Measurements from ENCODE around the gene LZTS2.
A peak's percentile ranks its signal among the peaks of the same experiment; 100 is the strongest.

LZTS2 gene

DNA sequence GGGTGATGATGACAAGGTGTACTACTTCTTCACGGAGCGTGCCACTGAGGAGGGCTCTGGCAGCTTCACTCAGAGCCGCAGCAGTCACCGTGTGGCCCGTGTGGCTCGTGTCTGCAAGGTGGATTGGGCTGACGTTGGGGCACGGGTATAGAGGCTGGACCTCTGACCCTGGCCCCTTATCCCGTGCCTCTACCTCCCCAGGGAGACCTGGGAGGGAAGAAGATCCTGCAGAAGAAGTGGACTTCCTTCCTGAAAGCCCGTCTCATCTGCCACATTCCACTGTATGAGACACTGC is 20.8 kb upstream of the LZTS2 start:
- DNase-seq = no peak

DNA sequence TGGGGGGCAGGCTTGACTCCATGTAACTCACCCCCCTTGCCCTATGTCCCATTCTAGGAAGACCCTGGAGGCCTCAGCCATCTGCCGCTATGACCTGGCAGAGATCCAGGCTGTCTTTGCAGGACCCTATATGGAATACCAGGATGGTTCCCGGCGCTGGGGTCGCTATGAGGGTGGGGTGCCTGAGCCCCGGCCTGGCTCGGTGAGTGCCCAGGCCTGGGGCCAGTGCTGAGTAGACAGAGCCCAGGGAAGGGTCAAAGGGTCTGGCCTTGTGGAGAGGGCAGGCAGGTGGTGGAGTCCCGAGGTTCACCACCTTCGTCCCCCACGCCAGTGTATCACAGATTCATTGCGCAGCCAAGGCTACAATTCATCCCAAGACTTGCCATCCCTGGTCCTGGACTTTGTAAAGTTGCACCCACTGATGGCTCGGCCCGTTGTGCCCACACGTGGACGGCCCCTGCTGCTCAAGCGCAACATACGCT is 19.8 kb upstream of the LZTS2 start:
- DNase-seq = no peak

DNA sequence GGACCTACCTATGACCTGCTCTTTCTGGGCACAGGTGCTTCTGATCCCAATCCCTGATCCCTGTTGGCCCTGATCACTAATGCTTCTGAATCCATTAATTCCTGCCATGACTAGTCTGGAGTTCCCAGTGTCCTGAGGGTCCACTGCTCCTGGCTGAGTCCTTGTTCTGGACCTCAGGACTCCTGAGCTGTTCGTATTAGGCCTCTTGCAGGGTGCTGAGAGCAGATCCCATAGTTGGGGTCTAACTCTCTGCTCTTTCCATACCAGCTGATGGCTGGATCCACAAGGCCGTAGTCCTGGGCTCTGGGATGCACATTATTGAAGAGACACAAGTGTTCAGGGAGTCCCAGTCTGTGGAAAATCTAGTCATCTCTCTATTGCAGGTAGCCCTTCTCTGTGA is 19.3 kb upstream of the LZTS2 start:
- no peak for DNase-seq

DNA sequence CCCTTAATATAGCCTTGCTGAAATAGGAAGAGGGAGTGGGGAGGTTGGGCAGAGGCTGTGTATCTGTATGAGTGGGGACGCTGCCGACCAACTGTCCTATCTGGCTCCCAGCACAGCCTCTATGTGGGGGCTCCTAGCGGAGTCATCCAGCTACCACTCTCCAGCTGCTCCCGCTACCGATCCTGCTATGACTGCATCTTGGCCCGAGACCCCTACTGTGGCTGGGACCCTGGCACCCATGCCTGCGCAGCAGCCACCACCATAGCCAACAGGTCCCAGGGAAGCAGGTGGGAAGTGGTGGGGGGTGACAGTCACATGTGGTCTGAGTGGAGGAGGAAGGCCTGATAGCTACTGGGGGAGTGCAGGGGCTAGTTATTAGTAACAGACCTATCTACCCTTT is 18.9 kb upstream of the LZTS2 start:
- DNase-seq = no peak

DNA sequence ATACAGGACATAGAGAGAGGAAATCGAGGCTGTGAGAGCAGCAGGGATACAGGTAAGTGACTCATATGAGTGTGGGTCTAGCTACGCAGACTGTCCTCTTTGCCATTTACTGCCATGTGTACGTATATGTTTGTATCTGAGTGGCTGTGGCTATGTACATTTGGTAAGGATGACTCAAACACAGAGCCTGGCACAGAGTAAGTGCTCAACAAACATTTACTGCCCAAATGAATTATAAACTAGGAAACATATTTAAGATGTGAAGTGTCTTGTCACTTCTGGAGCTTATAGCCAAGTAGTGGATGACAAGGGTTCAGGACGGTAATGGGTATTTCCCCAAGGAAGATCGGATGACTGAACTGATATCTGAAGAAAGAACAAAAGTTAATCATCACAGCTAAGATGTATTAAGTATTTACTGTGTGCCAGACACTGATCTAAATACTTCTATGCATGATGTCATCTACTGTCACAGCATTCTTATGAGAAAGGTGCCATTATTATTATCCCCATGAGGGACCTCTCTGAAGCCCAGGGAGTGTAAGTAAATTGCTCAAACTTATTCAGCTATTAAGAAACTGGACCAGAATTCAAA is 18.3 kb upstream of the LZTS2 start:
- no peak for DNase-seq

DNA sequence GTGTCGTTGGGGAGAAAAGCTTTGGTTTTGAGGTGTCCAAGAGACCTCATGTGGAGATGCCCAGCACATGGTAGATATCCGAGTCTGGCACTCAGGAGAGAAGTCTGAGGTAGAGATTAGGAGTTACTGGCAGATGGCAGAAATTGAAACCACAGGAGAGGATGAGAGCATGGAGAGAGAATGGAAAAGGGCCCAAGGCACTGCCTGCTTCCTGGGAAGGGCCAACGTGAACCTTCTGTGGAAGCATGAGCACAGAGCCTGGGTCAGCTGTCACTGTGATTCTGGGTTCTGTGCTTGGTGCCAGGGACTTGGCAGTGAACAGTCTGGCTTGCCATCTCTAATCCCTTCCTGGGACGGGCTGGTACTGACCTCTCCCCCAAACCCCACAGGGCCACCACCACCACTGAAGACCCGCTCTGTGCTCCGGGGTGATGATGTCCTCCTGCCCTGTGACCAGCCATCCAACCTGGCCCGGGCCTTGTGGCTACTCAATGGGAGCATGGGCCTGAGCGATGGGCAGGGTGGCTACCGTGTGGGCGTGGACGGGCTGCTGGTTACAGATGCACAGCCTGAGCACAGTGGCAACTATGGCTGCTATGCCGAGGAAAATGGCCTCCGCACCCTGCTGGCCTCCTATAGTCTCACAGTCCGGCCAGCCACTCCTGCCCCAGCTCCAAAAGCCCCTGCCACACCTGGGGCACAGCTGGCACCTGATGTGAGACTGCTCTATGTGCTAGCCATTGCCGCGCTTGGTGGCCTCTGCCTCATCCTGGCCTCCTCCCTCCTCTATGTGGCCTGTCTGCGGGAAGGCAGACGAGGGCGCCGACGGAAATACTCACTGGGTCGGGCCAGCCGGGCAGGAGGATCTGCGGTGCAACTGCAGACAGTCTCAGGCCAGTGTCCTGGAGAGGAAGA is 16.4 kb upstream of the LZTS2 start:
- DNase-seq = no peak

DNA sequence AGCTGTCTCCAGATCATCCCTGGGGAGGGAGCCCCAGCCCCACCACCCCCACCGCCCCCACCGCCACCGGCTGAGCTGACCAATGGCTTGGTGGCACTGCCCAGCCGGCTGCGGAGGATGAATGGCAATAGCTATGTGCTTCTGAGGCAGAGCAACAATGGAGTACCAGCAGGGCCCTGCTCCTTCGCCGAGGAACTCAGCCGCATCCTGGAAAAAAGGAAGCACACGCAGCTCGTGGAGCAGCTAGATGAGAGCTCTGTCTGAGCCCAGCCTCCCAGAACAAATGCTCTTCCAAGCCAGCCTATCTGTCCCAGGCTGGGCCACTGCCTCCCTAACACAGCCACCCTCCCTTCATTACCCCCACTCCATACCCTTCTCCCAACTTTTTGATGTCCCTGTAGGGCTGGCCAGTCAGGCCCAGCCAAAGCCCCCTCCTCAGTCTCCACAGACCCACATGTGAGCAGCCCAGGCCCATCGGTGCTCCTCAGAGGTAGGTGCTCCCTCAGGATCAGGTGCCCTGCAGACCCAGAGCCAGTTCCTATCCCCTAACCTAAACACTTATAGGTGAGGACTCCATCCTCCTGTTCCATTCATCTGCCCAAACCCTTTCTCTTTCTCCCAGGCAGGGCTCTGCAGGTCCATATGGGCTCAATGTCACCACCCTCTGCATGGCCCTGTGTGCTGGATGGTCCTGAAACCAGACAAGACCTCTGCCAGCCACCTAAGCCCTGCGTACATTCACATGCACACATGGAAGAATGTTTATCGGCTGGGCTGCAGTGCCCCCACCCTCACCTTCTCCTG is 15.5 kb upstream of the LZTS2 start:
- DNase-seq = no peak

DNA sequence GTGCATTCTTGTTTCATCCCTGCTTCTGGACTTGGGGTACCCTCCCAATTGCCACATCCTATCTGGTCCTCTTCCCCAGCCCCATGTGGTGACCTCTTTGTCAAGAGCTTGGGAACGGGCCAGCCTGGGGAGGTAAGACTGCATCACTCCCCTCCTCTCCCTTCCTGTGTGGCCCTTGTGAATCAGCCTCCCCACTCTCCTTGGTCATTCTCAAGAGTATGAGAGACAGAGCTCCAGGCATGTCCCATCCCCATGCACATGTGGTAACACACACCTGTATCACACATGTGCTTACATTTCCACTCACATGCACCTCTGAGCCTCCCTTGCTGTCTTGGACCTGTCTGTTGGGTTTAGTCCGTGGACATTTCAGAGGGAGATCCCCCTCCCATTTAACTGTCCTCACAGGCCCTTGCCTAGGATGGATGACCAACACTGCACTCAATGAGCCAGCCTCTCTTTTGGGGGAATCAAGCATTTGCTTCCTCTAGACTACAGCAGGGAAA is 14.9 kb upstream of the LZTS2 start:
- DNase-seq = no peak

DNA sequence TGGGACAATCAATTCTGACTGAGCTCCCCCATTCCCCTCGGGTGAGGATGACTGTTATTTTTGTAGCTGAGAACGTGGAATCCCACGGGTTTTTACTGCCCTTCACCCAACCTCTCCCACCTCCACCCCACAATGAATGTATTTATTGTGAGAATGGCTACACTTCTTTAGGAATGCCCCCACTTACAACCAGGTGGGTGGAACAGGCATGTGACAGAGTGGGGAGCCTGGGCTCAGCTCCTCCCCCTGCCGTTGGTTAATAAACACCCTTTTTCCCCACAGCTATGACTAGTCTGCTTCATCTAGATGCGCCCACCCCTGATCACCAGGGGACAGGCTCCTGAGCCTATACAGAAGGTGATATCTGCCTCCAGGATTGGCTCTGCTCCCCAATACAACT is 14.3 kb upstream of the LZTS2 start:
- DNase-seq = no peak

DNA sequence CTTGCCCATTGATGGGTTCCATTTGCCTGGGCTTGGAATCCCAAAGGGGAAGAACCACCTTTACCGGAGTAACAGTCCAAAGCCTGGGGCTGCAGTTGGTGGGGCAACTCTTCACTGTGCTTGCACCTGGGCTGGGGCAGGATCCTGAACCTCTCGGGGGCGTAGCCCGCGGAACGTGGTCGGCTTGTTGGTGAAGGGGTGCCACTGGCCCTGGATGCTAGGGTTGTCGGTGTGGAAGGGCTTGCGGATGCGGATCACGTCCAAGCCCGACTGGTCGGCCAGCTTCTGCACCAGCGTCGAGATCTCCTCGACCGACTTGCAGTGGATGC is 13.0 kb upstream of the LZTS2 start:
- no peak for DNase-seq

DNA sequence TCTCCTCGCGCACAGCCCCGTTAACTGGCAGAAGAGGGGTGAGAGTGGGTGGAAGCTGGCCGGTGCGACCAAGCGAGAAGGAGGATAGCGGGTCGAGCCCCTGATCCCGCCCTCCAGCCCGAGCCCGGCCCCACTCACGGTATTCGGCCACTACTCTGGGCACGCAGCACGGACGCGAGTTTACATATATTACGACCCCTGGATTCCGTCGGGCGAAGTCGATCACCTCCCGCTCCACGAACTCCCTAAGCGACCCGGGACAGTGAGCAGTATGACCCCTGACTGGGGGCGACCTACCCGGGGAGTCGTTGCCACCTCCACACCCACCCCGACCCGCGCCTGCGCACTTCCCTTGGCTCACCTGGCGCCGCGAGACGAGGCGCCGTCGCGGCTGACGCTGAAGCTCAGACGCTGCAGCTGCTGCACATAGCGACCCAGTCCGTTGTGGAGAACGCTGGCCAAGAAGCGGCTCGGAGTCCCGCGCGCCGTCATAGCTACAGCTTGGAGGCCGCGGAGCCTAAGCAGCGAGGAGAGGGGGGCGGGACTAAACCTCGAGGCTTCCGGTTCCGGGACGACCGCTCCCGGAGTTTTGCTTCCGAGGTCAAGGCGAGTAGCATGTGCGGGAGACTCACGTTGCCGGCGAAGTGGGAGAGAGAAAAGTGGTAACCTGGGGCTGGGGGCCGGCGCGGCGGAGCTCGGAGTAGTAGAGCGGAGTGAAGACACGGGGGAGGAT is 12.5 kb upstream of the LZTS2 start, which contains the start of the genes MRPL43 and TWNK:
Gene MRPL43, minus strand, starts transcription at position 546 of the 733 bp plus-strand sequence. Its CDS starts 54 bp downstream, at position 492.
Gene TWNK, plus strand, starts transcription at position 592 of the 733 bp plus-strand sequence. CDS start 668 bp downstream, outside the sequence.
- DNase-seq = peak; percentile 84

DNA sequence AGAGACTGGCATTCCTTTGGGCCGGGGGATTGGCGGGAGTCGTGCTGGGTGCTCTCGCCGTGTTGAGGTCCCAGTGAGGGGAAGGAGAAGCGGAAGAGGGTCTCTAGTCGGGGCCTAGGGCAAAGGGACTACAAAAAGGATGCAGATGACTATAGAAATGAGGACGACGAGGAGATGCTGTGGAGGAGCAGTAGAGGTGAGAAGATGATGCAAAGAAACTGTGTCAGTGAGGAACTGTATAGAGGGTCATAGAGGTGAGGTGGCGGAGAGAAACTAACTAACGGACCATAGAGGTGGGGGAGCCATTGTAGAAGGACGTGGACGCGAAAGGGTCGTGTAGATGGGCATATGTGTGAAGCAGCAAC is 11.9 kb upstream of the LZTS2 start:
- DNase-seq = no peak

DNA sequence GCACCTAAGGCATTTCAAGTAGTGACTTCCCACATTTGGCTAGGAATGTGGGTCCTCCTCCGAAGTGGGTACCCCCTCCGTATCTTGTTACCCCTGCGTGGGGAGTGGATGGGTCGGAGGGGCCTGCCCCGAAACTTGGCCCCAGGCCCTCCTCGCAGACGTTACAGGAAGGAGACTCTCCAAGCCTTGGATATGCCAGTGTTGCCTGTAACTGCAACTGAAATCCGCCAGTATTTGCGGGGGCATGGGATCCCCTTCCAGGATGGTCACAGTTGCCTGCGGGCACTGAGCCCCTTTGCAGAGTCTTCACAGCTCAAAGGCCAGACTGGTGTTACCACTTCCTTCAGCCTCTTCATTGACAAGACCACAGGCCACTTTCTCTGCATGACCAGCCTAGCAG is 11.4 kb upstream of the LZTS2 start:
- DNase-seq = no peak

DNA sequence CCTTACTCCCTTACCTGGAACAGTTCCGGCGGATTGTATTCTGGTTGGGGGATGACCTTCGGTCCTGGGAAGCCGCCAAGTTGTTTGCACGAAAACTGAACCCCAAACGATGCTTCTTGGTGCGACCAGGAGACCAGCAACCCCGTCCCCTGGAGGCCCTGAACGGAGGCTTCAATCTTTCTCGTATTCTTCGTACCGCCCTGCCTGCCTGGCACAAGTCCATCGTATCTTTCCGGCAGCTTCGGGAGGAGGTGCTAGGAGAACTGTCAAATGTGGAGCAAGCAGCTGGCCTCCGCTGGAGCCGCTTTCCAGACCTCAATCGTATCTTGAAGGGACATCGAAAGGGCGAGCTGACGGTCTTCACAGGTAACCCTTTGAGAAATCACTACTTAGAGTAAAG is 10.5 kb upstream of the LZTS2 start:
- no peak for DNase-seq

DNA sequence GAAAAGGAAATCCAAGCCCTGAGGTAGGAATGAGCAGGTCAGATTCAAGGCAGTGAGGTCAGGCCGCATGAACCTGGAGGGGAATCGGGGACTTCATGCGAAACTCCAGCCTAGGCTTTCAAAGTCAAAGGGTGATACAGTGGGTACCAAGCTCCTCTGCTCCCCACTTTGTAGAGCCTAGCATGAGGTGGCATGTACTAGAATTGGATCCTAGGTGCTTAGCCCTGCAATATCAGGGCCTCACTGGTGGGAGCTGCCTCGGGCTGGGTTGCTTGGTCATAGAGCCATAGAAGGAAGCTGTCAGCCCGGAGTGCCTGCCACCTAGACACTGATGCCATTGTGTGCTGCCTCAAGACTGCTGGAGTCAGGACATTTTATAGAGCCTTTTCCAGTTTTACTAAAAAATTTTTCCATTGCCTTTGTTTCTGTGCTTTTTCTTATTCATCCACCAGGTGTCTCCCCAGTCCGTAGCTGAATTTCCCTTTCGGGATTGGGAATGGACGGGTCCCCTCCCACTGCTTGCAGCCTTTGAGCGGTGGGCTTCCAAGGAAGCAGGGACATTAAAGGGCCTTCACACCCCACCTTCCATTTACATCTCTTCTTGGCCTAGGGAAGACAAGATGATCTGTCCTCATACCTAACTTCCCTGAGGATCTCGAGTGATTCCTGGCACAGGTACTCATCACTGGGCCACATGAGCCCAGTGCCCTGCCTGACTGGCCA is 5.5 kb upstream of the LZTS2 start:
- no peak for DNase-seq

DNA sequence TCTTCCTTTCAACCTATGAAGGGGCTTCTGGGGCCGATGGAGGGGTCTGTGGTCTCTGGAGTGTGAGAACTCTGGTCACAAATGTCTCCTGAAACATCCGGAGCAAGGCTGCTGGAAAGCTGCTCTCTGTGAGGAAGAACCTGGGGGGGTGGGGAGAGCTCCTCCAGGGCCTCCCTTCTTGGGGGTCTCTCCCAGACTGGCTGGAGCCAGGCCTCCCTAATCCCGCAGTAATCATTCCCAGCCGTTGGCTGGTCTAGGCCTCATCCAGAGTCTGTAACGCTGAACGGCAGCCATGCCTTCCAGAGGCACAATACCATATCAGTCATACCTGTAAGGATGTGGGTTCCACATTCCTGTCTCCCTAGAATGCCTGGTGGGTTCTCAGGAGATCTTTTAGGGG is 4.4 kb upstream of the LZTS2 start:
- no peak for DNase-seq

DNA sequence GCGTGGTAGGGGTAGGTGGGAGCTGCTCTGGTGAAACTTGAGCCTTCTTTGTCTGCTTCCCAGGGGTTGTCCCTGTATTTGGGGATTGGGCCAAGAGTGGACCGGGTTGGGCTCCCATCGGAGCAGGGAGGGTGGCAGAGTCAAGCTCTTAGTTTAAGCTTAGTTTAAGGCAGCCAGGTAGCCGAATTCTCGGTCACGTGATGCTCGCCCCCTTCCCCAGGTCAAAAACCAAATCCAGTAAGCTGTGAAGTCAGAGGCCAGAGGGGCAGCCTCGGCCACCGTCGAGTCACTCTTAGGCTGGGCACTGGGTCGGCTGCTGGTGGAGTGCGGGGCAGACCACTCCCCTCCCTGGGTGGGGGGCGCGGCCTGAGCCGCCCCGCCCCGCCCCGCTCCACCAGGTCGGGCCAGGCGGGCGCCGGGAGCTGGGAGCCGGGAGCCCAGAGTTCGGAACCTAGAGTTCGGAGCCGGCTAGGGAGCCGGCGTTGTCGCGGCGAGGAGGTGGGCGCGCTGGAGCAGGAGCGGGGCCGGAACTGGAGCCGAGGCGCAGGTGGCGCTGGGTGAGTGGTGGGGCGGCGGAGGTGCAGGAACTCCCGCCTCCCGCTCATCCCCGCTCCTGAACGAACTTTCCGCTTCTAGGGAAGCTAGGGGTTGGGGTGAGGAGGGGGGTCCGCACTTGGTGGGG is 2.8 kb upstream of the LZTS2 start:
- DNase-seq = peak; percentile 29

DNA sequence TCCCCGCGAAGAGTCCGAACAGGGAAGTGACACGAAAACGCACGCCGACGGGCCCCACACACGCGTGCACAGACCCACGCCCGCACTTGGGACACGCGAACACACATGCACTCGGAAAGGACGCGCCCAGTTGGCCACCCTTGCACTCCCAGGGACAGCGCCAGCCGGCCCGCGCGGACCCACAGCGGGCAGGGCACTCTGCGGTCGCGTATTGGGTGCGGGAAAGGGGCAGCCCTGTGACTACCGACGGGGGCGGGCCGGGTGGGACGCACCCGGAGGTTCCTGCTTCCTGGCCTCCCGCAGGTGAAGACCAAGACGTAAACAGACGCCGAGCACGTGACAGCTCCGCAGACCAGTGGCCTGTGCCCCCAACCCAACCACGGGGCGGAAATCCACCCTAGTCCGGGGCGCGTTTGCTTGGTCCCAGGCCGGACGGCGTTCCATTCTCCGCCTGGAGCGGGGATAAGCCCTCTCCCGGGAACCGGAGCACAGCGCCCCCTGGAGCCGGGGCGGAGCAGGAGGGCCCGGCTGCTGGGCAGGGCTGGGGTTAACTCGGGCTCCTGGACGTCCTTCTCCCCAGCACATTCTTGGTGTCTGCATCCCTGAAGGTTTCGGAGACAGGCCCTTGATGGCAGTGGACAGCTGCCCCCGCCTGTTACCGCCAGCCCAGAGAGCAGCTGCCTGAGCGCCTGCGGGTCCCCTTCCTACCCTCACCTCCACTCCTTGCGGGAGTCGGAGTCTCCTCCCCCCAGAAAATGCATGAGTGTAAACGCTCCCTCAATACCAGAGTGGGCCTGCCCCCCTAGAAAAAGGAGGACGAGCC is 2.0 kb upstream of the LZTS2 start:
- DNase-seq = peak; percentile 74

DNA sequence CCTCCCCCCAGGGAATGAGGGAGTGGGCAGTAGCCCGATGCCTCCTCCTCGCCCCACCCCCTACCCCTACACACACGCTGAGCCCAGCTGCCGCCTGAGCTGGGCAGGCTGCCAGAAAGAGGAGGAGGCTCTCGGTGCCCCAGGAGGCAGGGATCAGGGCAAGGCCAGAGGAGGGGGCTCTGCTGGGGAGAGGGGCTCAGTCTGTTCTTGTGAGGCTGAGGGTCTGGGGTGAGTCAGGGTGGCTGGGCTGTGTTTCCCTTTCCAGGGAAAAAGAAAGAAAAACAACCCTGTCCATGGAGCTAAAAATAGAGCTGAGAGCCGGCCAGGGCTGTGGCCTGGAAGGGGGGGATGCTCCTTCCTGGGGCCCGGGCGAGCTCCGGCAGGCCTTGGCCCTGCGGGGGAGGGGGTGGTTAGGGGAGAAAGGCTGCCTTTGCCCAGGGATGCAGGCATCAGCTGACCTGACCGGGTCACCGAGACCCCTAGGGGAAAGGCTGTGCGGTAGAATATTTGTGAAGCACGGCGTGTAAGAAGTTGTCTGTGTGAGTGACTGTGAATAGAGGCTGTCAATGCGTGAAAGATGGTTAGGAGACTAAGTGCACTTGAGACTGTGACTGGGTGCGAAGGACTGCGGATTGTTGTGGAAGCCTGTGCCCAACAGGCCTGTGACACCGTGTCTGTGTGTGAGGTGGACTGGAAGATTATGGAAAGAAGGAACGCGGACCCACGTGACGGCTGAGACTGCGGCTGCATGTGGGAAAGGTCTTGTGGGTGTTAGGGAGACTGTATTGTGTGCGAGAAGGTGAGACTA is 1.2 kb upstream of the LZTS2 start:
- peak; percentile 64 for DNase-seq
